Hematopoietic multipotent progenitor cell treated with erythropoietin and hydrocortisone succinate and interleukin-3 and kit ligand, for 4 days (in vitro differentiated cells): Measurements from ENCODE around the gene ATP6V0C.
"Not testable (repeated sequence)": the region's sequence is repeated elsewhere in the genome, so short reads cannot be mapped to it uniquely, and the experiment has no call there.

Source experiments
- DNase-seq: peaks from one replicate; pipeline ENCODE4 v3.0.0-alpha.2; 2015

Gene ATP6V0C

GRCh38 chr16:2560131-2560797 lies 46.5 kb downstream of the ATP6V0C start:
- DNase-seq, result not testable (repeated sequence)

- not testable (repeated sequence) for DNase-seq
Observed at GRCh38 chr16:2560798-2561133, 47.0 kb downstream of the ATP6V0C start.

GRCh38 chr16:2567506-2567905 lies 53.8 kb downstream of the ATP6V0C start:
- DNase-seq, result not testable (repeated sequence)

GRCh38 chr16:2568573-2568972 lies 54.8 kb downstream of the ATP6V0C start:
- not testable (repeated sequence) for DNase-seq
